H1 (cell line): ENCODE data around the gene RAD51B. TPM values are rescaled to one million over a fixed set of nuclear protein-coding genes. Genes with fewer than 3 reads are reported as not detected.

Experiments used
- CTCF ChIA-PET: fragments of 300-600 bp; sonication (Branson Sonifier 250); formaldehyde crosslinking; loops from one replicate; lab custom pipeline; 2021; ENCODE audit not compliant: partially characterized antibody; lab: Charles Lee
- POLR2A ChIA-PET: fragments of 300-600 bp; sonication (Branson Sonifier 250); formaldehyde crosslinking; loops from one replicate; lab custom pipeline; 2021; ENCODE audit warnings: inconsistent platforms; ENCODE audit not compliant: partially characterized antibody; lab: Charles Lee
- DNase-seq, 2 experiments: peaks; one replicate each; pipeline versions ENCODE4 v3.0.0 to v3.0.0-alpha.2; 2010 to 2022; ENCODE audit warnings: low spot score in 2 of 2, low read depth in 1 of 2, mixed read lengths in 1 of 2
- FAIRE-seq: peaks from 2 replicates; lab custom pipeline; 2011; peaks lifted over from hg19 to GRCh38; lab: Jason Lieb, UNC
- H2AFZ ChIP-seq: 2 replicates; pipeline ENCODE4 v1.8.1; 2012; ENCODE audit warnings: low read length, inconsistent platforms
- H2AK5ac ChIP-seq: 2 replicates; pipeline ENCODE4 v1.6.1; 2013; ENCODE audit warnings: low read depth, low read length
- H2BK120ac ChIP-seq: replicated peaks from 2 replicates; pipeline ENCODE3; 2013; ENCODE audit warnings: low read depth, low read length, inconsistent platforms
- H2BK12ac ChIP-seq: 2 replicates; pipeline ENCODE4 v1.6.1; 2013; ENCODE audit warnings: low read depth, low read length
- H2BK15ac ChIP-seq: 2 replicates; pipeline ENCODE4 v1.6.1; 2013; ENCODE audit warnings: low read length
- H2BK20ac ChIP-seq: 2 replicates; pipeline ENCODE4 v1.6.1; 2013; ENCODE audit warnings: low read length
- H2BK5ac ChIP-seq: 2 replicates; pipeline ENCODE4 v1.6.1; 2013; ENCODE audit warnings: low read depth, low read length
- H3K14ac ChIP-seq: 2 replicates; pipeline ENCODE4 v1.6.1; 2013; ENCODE audit warnings: inconsistent platforms; ENCODE audit not compliant: insufficient read length
- H3K18ac ChIP-seq: 2 replicates; pipeline ENCODE4 v1.6.1; 2013; ENCODE audit warnings: low read length; ENCODE audit errors: extremely low read depth
- H3K23ac ChIP-seq: 2 replicates; pipeline ENCODE4 v1.6.1; 2013; ENCODE audit warnings: inconsistent platforms; ENCODE audit not compliant: insufficient read length
- H3K23me2 ChIP-seq: 2 replicates; pipeline ENCODE4 v1.6.1; 2013; ENCODE audit warnings: low read depth, low read length
- H3K27ac ChIP-seq: 2 replicates; pipeline ENCODE4 v1.6.1; 2011; ENCODE audit warnings: low read depth, low read length, inconsistent platforms
- H3K27me3 ChIP-seq, 4 experiments: replicated peaks in 1 of 4; 1 replicate in 1 of 4; 2 replicates in 3 of 4; pipeline versions ENCODE4 v1.6.1 to v1.8.1; 2011 to 2013; ENCODE audit warnings: low read length in 3 of 4, mild to moderate bottlenecking in 3 of 4, inconsistent platforms in 2 of 4, mixed read lengths in 2 of 4, moderate library complexity in 1 of 4; ENCODE audit not compliant: control insufficient read depth in 3 of 4, insufficient read depth in 3 of 4; ENCODE audit errors: extremely low read depth in 1 of 4
- H3K36me3 ChIP-seq, 4 experiments: 2 replicates each; pipeline versions ENCODE4 v1.6.1 to v1.8.1; 2011 to 2013; ENCODE audit warnings: mild to moderate bottlenecking in 4 of 4, low read length in 3 of 4, moderate library complexity in 2 of 4, control low read depth in 1 of 4, inconsistent platforms in 1 of 4; ENCODE audit not compliant: insufficient read depth in 4 of 4, control insufficient read depth in 2 of 4
- H3K4ac ChIP-seq: replicated peaks from 2 replicates; pipeline ENCODE3; 2013; ENCODE audit warnings: low read length, low read depth, mixed read lengths, inconsistent platforms; ENCODE audit not compliant: insufficient read length
- H3K4me1 ChIP-seq, 4 experiments: replicated peaks in 1 of 4; 1 replicate in 1 of 4; 2 replicates in 3 of 4; pipeline versions ENCODE4 v1.6.1 to v1.8.1; 2011 to 2013; ENCODE audit warnings: low read length in 3 of 4, inconsistent platforms in 2 of 4, mixed read lengths in 1 of 4; ENCODE audit not compliant: insufficient read depth in 4 of 4, control insufficient read depth in 3 of 4
- H3K4me2 ChIP-seq, 2 experiments: 2 replicates each; pipeline versions ENCODE4 v1.6.1 to v1.8.1; 2011 to 2013; ENCODE audit warnings: low read depth in 2 of 2, low read length in 2 of 2, control low read depth in 1 of 2, inconsistent platforms in 1 of 2, mild to moderate bottlenecking in 1 of 2; ENCODE audit not compliant: insufficient read depth in 1 of 2
- H3K4me3 ChIP-seq, 4 experiments: fragments of 200-600, 300-600 bp in 1 of 4; sonication (generic), shearing (Covaris generic), sonication (Bioruptor Twin) in 1 of 4; 2 replicates each; pipeline versions ENCODE4 v1.5.1 to v1.8.1; 2011 to 2016; ENCODE audit warnings: low read length in 4 of 4, low read depth in 3 of 4, control low read depth in 2 of 4, inconsistent platforms in 2 of 4, mild to moderate bottlenecking in 2 of 4, mixed read lengths in 1 of 4, moderate library complexity in 1 of 4; ENCODE audit not compliant: insufficient read depth in 2 of 4; ENCODE audit errors: extremely low read depth in 1 of 4
- H3K56ac ChIP-seq: replicated peaks from 2 replicates; pipeline ENCODE3; 2013; ENCODE audit warnings: low read depth, mild to moderate bottlenecking, mixed read lengths, low read length, inconsistent platforms; ENCODE audit not compliant: insufficient read length
- H3K79me1 ChIP-seq: 2 replicates; pipeline ENCODE4 v1.6.1; 2013; ENCODE audit warnings: low read depth, low read length, control low read depth
- H3K79me2 ChIP-seq, 2 experiments: 2 replicates each; pipeline versions ENCODE4 v1.6.1 to v1.8.1; 2012 to 2013; ENCODE audit warnings: low read length in 2 of 2, mild to moderate bottlenecking in 2 of 2, inconsistent platforms in 1 of 2; ENCODE audit not compliant: insufficient read depth in 2 of 2, control insufficient read depth in 1 of 2
- H3K9ac ChIP-seq, 4 experiments: replicated peaks in 1 of 4; 1 replicate in 1 of 4; 2 replicates in 3 of 4; pipeline versions ENCODE4 v1.6.1 to v1.8.1; 2011 to 2013; ENCODE audit warnings: low read depth in 3 of 4, low read length in 3 of 4, control low read depth in 2 of 4, mild to moderate bottlenecking in 2 of 4, moderate library complexity in 2 of 4, inconsistent platforms in 1 of 4; ENCODE audit errors: extremely low read depth in 1 of 4
- H3K9me3 ChIP-seq, 2 experiments: 2 replicates each; pipeline versions ENCODE4 v1.6.1 to v1.8.1; 2012 to 2013; ENCODE audit warnings: mild to moderate bottlenecking in 2 of 2, moderate library complexity in 2 of 2, control low read depth in 1 of 2, inconsistent platforms in 1 of 2, low read depth in 1 of 2, low read length in 1 of 2, mixed read lengths in 1 of 2; ENCODE audit not compliant: insufficient read depth in 2 of 2
- H4K20me1 ChIP-seq, 2 experiments: replicated peaks in 1 of 2; 2 replicates each; pipeline versions ENCODE3 to v1.8.1; 2011 to 2013; ENCODE audit warnings: inconsistent platforms in 2 of 2, low read length in 2 of 2, mild to moderate bottlenecking in 1 of 2; ENCODE audit not compliant: insufficient read depth in 2 of 2, control insufficient read depth in 1 of 2
- H4K5ac ChIP-seq: 2 replicates; pipeline ENCODE4 v1.6.1; 2013; ENCODE audit warnings: low read length, low read depth, mixed read lengths, inconsistent platforms; ENCODE audit not compliant: insufficient read length
- H4K8ac ChIP-seq: 2 replicates; pipeline ENCODE4 v1.8.0; 2013; ENCODE audit warnings: mild to moderate bottlenecking, moderate library complexity, low read length, inconsistent platforms; ENCODE audit not compliant: insufficient read depth; ENCODE audit errors: extremely low read depth
- H4K91ac ChIP-seq: replicated peaks from 2 replicates; pipeline ENCODE3; 2013; ENCODE audit warnings: low read length, mixed read lengths, inconsistent platforms; ENCODE audit not compliant: insufficient read length
- RAD21 ChIP-seq, 2 experiments: IDR thresholded peaks in 1 of 2; conservative IDR thresholded peaks in 1 of 2; 2 replicates each; pipeline ENCODE4 v1.6.1; 2011; ENCODE audit warnings: low read depth in 2 of 2, low read length in 2 of 2, improper control_type of control experiment in 1 of 2, inconsistent platforms in 1 of 2, mild to moderate bottlenecking in 1 of 2, moderate library complexity in 1 of 2
- YY1 ChIP-seq: IDR thresholded peaks from 2 replicates; pipeline ENCODE4 v1.6.1; 2011; ENCODE audit warnings: low read depth, mild to moderate bottlenecking, low read length
- WGBS, 2 experiments: shearing (Covaris generic) in 1 of 2; methylation state at CpG; one replicate each; pipeline versions ENCODE4 v1.1.6 to v1.1.7; 2013 to 2015; ENCODE audit warnings: low lambda C conversion rate in 2 of 2, mixed read lengths in 2 of 2, inconsistent platforms in 1 of 2, low coverage in 1 of 2, missing lambda C conversion rate in 1 of 2; ENCODE audit not compliant: insufficient replicate concordance in 2 of 2, insufficient coverage in 1 of 2, insufficient read length in 1 of 2; ENCODE audit errors: extremely low coverage in 1 of 2, missing lambda C conversion rate in 1 of 2; 5-methylcytosine and 5-hydroxymethylcytosine counted together
- polyA plus RNA-seq, 7 experiments: library from polyadenylated mRNA; depleted of rRNA in 3 of 7; stranded (reverse) in 5 of 7; unstranded in 2 of 7; fragments of >200 nt in 5 of 7; fragments of 200-250 nt in 2 of 7; gene quantifications; 1 replicate in 5 of 7; 2 replicates in 1 of 7; 4 replicates in 1 of 7; pipeline versions ENCODE4 v1.2.1 to v1.2.3, GENCODE V29; 2011 to 2013; ENCODE audit warnings: missing spikeins in 2 of 7, mixed read lengths in 2 of 7
- total RNA-seq: library from RNA; stranded (reverse); fragmentation: NEBNext Ultra II Directional; extraction: Animal tissue kit (Norgen Biotek cat#: 25700); gene quantifications from 2 replicates; pipeline ENCODE4 v1.2.1, GENCODE V29; 2021
- TF ChIP-seq, protein P1 (sequence below), 3 experiments: IDR thresholded peaks; 1 replicate in 2 of 3; 2 replicates in 1 of 3; pipeline versions ENCODE4 v1.5.1 to v1.6.1; 2011; ENCODE audit warnings: low read length in 3 of 3, mild to moderate bottlenecking in 3 of 3, inconsistent platforms in 2 of 3, low read depth in 1 of 3, moderate library complexity in 1 of 3; ENCODE audit not compliant: insufficient read depth in 1 of 3; ENCODE audit errors: control extremely low read depth in 1 of 3

RAD51B gene
- total and polyA plus RNA-seq, 2 of the 8 experiments (the other 6 are each of a cell fraction or from before 2014, with no cell fraction given), result 3.9 to 14.9 TPM

DNA sequence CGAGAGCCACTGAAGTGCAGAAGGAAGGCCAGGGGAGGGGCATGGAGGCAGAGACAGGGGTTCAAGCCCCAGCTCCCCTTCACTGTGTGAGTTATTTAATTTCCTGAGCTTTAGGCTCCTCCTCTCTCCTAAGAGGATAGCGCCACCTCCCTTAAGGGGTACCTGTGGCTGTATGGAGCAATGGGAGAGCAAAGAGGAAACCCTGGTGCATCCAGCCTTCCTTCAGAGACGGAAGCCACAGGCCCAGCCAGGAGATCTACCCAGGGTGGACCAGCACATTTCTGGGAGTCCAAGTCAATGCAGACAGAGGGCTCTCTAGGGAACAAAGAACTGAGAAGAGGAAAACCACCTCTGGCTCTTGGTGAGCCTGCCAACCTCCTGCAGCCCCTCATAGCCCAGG lies 883.0 kb downstream of the RAD51B start:
- TF ChIP-seq RAD21 (IDR thresholded peaks at IDR 0.05 in 1 of 2, conservative IDR thresholded peaks at IDR 0.05 in 1 of 2; ENCODE audit: low read depth in 2 of 2, low read length in 2 of 2) (peak in 1 of 2 experiments; percentile 27; a peak in 1 of 4 replicates), YY1 (no peak)
- TF ChIP-seq, protein P1, sequence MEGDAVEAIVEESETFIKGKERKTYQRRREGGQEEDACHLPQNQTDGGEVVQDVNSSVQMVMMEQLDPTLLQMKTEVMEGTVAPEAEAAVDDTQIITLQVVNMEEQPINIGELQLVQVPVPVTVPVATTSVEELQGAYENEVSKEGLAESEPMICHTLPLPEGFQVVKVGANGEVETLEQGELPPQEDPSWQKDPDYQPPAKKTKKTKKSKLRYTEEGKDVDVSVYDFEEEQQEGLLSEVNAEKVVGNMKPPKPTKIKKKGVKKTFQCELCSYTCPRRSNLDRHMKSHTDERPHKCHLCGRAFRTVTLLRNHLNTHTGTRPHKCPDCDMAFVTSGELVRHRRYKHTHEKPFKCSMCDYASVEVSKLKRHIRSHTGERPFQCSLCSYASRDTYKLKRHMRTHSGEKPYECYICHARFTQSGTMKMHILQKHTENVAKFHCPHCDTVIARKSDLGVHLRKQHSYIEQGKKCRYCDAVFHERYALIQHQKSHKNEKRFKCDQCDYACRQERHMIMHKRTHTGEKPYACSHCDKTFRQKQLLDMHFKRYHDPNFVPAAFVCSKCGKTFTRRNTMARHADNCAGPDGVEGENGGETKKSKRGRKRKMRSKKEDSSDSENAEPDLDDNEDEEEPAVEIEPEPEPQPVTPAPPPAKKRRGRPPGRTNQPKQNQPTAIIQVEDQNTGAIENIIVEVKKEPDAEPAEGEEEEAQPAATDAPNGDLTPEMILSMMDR (IDR thresholded peaks at IDR 0.05; ENCODE audit: control extremely low read depth in 1 of 3, insufficient read depth in 1 of 3, low read depth in 1 of 3, low read length in 3 of 3), result peak in 1 of 3 experiments; percentile 2; a peak in 1 of 4 replicates
- H2AK5ac ChIP-seq, result no peak overlapping the region
- H3K23me2 ChIP-seq, result no peaks in the 10 kb centered on the region
- POLR2A ChIA-PET, result interaction anchor here (3.0 kb wide), 1 partner anchor 91 kb away, joined by 11 read pairs; the partner anchor contains the start of gene ZFP36L1
- 94% methylated on average over 3 of the region's 3 CpGs; no CpG with 5 or more reads in 1 of the 2 experiments for WGBS, 2 experiments
- DNase-seq (no peak), FAIRE-seq (no peak)
- H3K9ac ChIP-seq, result no peak overlapping the region
- 0 out of 2 replicates have a peak overlapping the region, but pooled peaks have one; percentile 29 for H2BK15ac ChIP-seq
- no peak overlapping the region for H3K14ac ChIP-seq
- no peak overlapping the region for H3K27ac ChIP-seq
- no peak overlapping the region for H4K8ac ChIP-seq
- no peak overlapping the region for H2BK12ac ChIP-seq
- H3K4ac ChIP-seq, result no peak overlapping the region
- H2BK5ac ChIP-seq, result no peak overlapping the region
- H2AFZ ChIP-seq, result no peak overlapping the region
- H3K18ac ChIP-seq, result no peak overlapping the region; the same call in 1 of the 2 replicates
- H3K23ac ChIP-seq, result no peak overlapping the region
- H4K5ac ChIP-seq, result no peak overlapping the region
- no peaks in the 10 kb centered on the region for H3K9me3 ChIP-seq
- CTCF ChIA-PET, result interaction anchor here (0.7 to 2.2 kb wide), 8 partner anchors 9 to 307 kb away, joined by 3 to 10 read pairs (median 3); no protein-coding TSS in a partner anchor
- H2BK120ac ChIP-seq, result no peak overlapping the region
- no peak overlapping the region for H3K56ac ChIP-seq
- no peaks in the 10 kb centered on the region for H3K27me3 ChIP-seq
- H3K4me1 ChIP-seq, result 0 out of 7 replicates have a peak, but pooled peaks cover 0 to 3% (median 1%) of the 10 kb centered on the region in 4 experiments
- no peak overlapping the region for H3K4me3 ChIP-seq
- no peaks in the 10 kb centered on the region for H3K79me1 ChIP-seq
- no peak overlapping the region for H4K91ac ChIP-seq
- no peak overlapping the region for H2BK20ac ChIP-seq
- no peaks in the 10 kb centered on the region for H3K36me3 ChIP-seq
- H3K79me2 ChIP-seq, result no peaks in the 10 kb centered on the region
- H3K4me2 ChIP-seq, result no peak overlapping the region
- H4K20me1 ChIP-seq, result no peaks in the 10 kb centered on the region
